WTC11 (cell line): ENCODE data around the gene TMEM239. TPM values are rescaled to one million over a fixed set of nuclear protein-coding genes. Genes with fewer than 3 reads are reported as not detected.
"Not testable (repeated sequence)": the region's sequence is repeated elsewhere in the genome, so short reads cannot be mapped to it uniquely, and the experiment has no call there.

ENCODE experiments used
- ATAC-seq: fragments of 200-7000 bp; cut with Tn5 transposase; 2 replicates; pipeline ENCODE4 v1.10.0; 2021; ENCODE audit warnings: mild to moderate bottlenecking, moderate library complexity
- CTCF ChIA-PET: fragments of 300-600 bp; sonication (Branson Sonifier 250); formaldehyde crosslinking; loops from one replicate; lab custom pipeline; 2021; ENCODE audit warnings: antibody characterized with exemption; lab: Charles Lee
- POLR2A ChIA-PET: fragments of 350-600 bp; sonication (Branson Sonifier 250); formaldehyde crosslinking; loops from one replicate; lab custom pipeline; 2021; ENCODE audit warnings: antibody characterized with exemption; lab: Charles Lee
- DNase-seq: peaks from one replicate; pipeline ENCODE4 v3.0.0; 2021; ENCODE audit warnings: low spot score
- H3K27ac Mint-ChIP-seq: 2 replicates; pipeline ENCODE4 v1.8.0; 2021; ENCODE audit warnings: mixed read lengths
- H3K27me3 Mint-ChIP-seq: 2 replicates; pipeline ENCODE4 v1.8.0; 2021; ENCODE audit warnings: low read depth, mild to moderate bottlenecking, moderate library complexity, mixed read lengths
- H3K36me3 Mint-ChIP-seq: 2 replicates; pipeline ENCODE4 v1.8.0; 2021; ENCODE audit warnings: mixed read lengths
- H3K4me1 Mint-ChIP-seq: 2 replicates; pipeline ENCODE4 v1.8.0; 2022; ENCODE audit warnings: mixed read lengths
- H3K4me3 Mint-ChIP-seq: 2 replicates; pipeline ENCODE4 v1.8.0; 2021; ENCODE audit warnings: mild to moderate bottlenecking, moderate library complexity, mixed read lengths
- H3K9me3 Mint-ChIP-seq: 2 replicates; pipeline ENCODE4 v1.8.0; 2021; ENCODE audit warnings: mixed read lengths
- ARID4B ChIP-seq: sonication (generic); formaldehyde crosslinking; IDR thresholded peaks from 2 replicates; pipeline ENCODE4 v1.8.0; 2023; ENCODE audit warnings: missing genetic modification reagents, mild to moderate bottlenecking, borderline replicate concordance
- ETV6 ChIP-seq: sonication (generic); formaldehyde crosslinking; IDR thresholded peaks from 2 replicates; pipeline ENCODE4 v1.8.1; 2022; ENCODE audit warnings: mild to moderate bottlenecking, missing genetic modification reagents
- JUN ChIP-seq: sonication (generic); formaldehyde crosslinking; IDR thresholded peaks from 2 replicates; pipeline ENCODE4 v1.8.0; 2023; ENCODE audit warnings: mild to moderate bottlenecking, missing genetic modification reagents
- MLX ChIP-seq: sonication (generic); formaldehyde crosslinking; IDR thresholded peaks from 2 replicates; pipeline ENCODE4 v1.8.1; 2023; ENCODE audit warnings: mild to moderate bottlenecking, missing genetic modification reagents, moderate library complexity
- ZNF121 ChIP-seq: sonication (generic); formaldehyde crosslinking; IDR thresholded peaks from 2 replicates; pipeline ENCODE4 v1.8.0; 2023; ENCODE audit warnings: missing genetic modification reagents
- ZNF232 ChIP-seq: sonication (generic); formaldehyde crosslinking; IDR thresholded peaks from 2 replicates; pipeline ENCODE4 v1.8.0; 2022; ENCODE audit warnings: mild to moderate bottlenecking, missing genetic modification reagents
- ZNF317 ChIP-seq: sonication (generic); formaldehyde crosslinking; IDR thresholded peaks from 2 replicates; pipeline ENCODE4 v1.8.1; 2023; ENCODE audit warnings: low read depth, mild to moderate bottlenecking, moderate library complexity, missing genetic modification reagents, borderline replicate concordance
- ZNF425 ChIP-seq: fragments of 250-450 bp; sonication (Bioruptor Pico); conservative IDR thresholded peaks from 2 replicates; pipeline ENCODE4 v1.9.0; 2021; ENCODE audit warnings: mild to moderate bottlenecking
- ZNF512 ChIP-seq: sonication (generic); formaldehyde crosslinking; IDR thresholded peaks from 2 replicates; pipeline ENCODE4 v1.8.1; 2022; ENCODE audit warnings: missing genetic modification reagents, borderline replicate concordance
- ZNF671 ChIP-seq: fragments of 250-450 bp; sonication (Bioruptor Pico); IDR thresholded peaks from 2 replicates; pipeline ENCODE4 v1.8.0; 2021; ENCODE audit warnings: mild to moderate bottlenecking
- total RNA-seq: library from RNA; stranded (reverse); gene quantifications from 3 replicates; pipeline ENCODE4 v1.2.3, GENCODE V29; 2021

Gene TMEM239
- total RNA-seq, 1 experiment from 2014 or later, result not detected

GRCh38 chr20:2767768-2768631 lies 48.2 kb upstream of the TMEM239 start (continued):
- TF ChIP-seq ZNF425 (no peak), ZNF512 (CRISPR knock-in tag) (no peak), ZNF671 (CRISPR knock-in tag) (no peak), ZNF121 (CRISPR knock-in tag) (no peak), ZNF317 (CRISPR knock-in tag) (no peak), MLX (CRISPR knock-in tag) (no peak), ZNF232 (CRISPR knock-in tag) (no peak), JUN (CRISPR knock-in tag) (no peak)

GRCh38 chr20:2768632-2769015 lies 47.5 kb upstream of the TMEM239 start:
- Mint-ChIP-seq H3K27me3 (peaks cover 8% of the 10 kb centered on the region; the same call in 1 of the 2 replicates), H3K27ac (no peak overlapping the region), H3K9me3 (no peaks in the 10 kb centered on the region), H3K4me3 (no peak overlapping the region), H3K36me3 (no peaks in the 10 kb centered on the region), H3K4me1 (no peaks in the 10 kb centered on the region)
- TF ChIP-seq ARID4B (CRISPR knock-in tag), result no peak
- no peak for TF ChIP-seq ETV6
- POLR2A ChIA-PET, result no interaction called here
- CTCF ChIA-PET, result interaction anchor here (2.3 kb wide), 1 partner anchor 16 kb away, joined by 9 read pairs; no protein-coding TSS in a partner anchor
- ATAC-seq (no peak), DNase-seq (no peak)

- H3K36me3 Mint-ChIP-seq, DNase-seq, H3K27ac Mint-ChIP-seq, CTCF ChIA-PET, H3K27me3 Mint-ChIP-seq, H3K4me3 Mint-ChIP-seq, ATAC-seq, H3K9me3 Mint-ChIP-seq, H3K4me1 Mint-ChIP-seq, POLR2A ChIA-PET: not testable (repeated sequence)
Measured at GRCh38 chr20:2770091-2770490, 46.1 kb upstream of the TMEM239 start.
